Measurements from ENCODE around the gene GAS6.
"Not testable (repeated sequence)": the region's sequence is repeated elsewhere in the genome, so short reads cannot be mapped to it uniquely, and the experiment has no call there.

GAS6 gene

DNA sequence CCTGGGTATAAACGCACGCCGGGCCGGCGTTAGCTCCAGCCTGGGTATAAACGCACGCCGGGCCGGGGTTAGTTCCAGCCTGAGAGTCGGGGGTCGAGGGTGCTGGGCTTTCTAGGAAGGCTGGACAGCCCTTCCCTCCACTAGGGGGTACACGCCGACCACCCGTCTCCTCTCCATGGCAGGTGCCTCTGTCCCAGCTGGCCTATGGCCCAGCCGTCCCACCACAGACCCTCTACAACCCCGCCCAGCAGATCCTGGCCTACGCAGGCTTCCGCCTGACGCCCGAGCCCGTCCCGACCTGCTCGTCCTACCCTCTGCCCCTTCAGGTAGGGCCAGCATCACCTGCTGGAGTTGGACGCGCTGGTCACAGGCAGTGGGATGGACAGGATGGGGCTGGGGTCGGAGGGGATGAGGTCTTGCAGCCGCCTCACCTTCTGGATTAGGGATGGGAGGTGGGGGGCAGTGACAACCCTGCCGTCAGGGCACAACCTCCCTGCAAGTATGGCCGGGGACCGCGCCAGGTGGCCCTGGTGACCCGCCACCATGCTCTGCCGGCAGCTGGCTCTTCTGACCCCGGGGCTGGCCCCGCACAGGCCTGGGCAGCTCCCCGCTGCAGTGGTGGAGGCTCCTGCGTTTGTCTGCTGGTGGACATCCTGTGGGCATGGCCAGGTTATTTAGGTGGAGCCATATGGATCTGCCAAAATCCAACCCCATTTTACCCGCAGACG lies 59.0 kb downstream of the GAS6 start:
- no peak overlapping the region for H3K4me3 ChIP-seq (ENCODE audit: low read length)
- TF ChIP-seq ZNF274 (IDR thresholded peaks at IDR 0.05; ENCODE audit: low read depth, low read length): no peak

DNA sequence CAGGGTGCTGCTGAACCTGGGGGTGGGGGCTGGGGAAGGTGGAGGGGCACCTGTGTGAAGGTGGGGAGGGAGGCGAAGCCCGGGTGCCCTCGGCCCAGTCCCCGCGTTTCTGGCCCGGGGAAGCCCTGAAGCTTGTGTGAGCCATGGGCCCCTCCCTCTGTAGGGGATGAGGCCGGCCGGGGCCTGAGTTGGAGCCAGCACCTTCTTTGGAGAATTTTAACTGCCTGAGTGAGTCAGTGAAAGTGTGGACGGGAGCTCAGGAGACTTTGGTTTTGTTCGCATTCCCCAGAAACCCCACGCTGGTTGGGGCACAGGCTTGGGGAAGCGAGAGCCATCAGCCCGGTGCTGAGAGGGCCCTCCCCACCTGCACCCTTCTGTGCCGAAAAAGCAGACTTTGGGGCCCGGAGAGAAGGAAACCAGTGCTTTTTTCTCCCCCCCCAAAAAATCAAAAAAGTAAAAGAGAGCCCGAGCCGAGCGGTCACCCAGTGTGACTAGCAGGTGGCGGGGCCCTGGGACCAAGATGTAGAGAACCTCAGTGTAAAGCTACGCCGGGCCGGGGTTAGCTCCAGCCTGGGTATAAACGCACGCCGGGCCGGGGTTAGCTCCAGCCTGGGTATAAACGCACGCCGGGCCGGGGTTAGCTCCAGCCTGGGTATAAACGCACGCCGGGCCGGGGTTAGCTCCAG lies 59.7 kb downstream of the GAS6 start:
- no peak for TF ChIP-seq ZNF274 (IDR thresholded peaks at IDR 0.05; ENCODE audit: low read depth, low read length)

DNA sequence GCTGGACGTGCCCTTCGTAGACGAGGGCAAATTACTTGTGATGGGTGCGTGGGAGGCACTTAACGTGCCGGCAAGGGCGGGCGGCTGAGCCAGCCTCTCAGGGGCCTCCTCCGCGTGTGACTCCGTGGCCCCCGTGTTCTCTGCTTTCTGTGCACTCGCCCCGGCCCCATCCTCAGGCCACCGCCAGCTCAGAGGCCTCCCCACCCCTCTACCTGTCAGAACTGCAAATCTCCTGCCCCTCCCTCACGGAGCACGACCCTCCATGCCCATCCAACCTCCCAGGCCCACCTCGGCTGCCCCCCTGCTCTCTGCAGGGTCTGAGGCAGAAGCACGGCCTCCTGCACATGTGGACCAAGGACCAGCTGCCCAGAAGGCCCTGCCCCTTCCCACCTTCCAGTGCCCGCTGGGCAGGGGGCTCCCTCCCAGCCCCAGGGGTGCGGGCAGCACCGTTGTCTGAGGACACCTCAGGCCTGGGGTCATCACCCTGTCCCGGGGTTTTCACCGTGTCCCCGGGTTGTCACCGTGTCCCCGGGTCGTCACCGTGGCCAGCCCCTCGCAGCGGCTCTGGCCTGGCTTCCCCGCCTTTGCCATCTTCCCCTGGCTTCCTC lies 60.4 kb downstream of the GAS6 start:
- TF ChIP-seq ZNF274 (IDR thresholded peaks at IDR 0.05; ENCODE audit: low read depth, low read length): no peak
- no peak overlapping the region for H3K4me3 ChIP-seq (ENCODE audit: low read length)

More for the DNA sequence above, 59.7 kb downstream of the GAS6 start:
- H3K4me3 ChIP-seq (ENCODE audit: low read length): no peak overlapping the region

DNA sequence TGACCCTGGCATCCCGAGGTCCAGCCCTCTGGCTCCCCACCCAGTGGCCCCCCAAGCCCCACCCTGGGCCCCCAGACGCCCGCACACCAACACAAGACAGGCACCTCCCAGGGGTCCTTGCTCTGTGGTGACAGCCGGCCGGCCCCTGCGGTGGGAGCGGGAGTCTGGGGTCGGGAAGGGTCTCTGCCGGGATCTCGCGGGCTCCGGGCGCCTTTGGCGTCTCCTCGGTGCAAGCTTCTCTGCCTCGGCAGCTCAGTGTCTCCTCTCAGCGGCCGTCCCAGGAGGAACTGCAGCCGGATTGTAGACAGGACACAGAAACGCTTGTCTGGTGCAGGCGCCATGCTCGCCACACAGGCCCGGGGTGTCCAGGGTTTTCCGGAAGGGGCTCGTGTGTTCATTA lies 61.1 kb downstream of the GAS6 start:
- no peak for TF ChIP-seq ZNF274 (IDR thresholded peaks at IDR 0.05; ENCODE audit: low read depth, low read length)
- H3K4me3 ChIP-seq (ENCODE audit: low read length): no peak overlapping the region

DNA sequence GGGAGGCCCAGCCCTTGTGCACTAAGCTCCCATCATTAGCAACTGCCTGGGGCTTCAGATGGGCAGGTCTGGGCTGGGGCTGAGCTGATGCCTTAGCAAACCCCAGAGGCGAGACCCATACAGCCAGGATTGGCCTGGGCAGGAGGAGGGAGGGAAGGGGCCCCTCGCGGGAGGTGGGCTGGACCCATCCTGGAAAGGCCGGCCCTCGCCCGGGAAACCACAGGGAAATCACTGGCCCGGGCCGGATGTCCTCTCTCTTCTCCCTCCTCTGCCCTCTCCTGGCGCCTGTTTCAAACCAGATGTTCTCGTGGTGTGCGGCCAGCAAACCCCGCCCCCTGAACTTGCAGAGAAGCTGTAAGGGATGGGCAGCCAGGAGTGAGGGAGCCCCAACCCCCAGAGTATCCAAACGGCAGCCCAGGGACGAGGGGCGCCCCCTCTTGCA lies 61.8 kb downstream of the GAS6 start:
- no peak overlapping the region for H3K4me3 ChIP-seq (ENCODE audit: low read length)
- no peak for TF ChIP-seq ZNF274 (IDR thresholded peaks at IDR 0.05; ENCODE audit: low read depth, low read length)

DNA sequence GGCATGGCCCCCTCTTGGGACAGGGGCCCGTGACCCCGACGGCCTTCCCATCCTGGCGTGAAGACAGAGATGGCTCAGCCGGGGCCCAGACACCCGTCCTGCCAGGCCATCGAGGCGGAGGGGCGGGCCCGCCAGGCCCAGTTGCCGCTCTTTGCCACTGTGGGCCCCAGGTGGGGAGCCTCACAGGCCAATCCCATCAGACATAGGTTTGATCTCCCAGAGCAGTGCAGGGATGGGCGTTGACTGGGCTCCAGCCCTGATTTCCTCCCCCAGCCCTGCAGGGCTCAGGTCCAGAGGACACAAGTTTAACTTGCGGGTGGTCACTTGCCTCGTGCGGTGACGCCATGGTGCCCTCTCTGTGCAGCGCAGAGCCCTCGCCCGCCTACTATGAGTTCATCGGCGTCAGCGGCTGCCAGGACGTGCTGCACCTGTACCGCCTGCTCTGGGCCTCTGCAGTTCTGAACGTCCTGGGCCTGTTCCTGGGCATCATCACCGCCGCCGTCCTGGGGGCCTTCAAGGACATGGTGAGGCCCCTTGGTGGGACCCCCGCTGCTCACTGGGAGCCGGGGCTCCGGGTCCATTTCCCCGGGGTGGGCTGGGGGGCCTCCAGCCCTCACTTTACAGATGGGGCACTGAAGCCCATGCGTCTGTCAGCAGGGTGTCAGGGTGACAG lies 62.5 kb downstream of the GAS6 start:
- no peak for TF ChIP-seq ZNF274 (IDR thresholded peaks at IDR 0.05; ENCODE audit: low read depth, low read length)
- no peak overlapping the region for H3K4me3 ChIP-seq (ENCODE audit: low read length)

DNA sequence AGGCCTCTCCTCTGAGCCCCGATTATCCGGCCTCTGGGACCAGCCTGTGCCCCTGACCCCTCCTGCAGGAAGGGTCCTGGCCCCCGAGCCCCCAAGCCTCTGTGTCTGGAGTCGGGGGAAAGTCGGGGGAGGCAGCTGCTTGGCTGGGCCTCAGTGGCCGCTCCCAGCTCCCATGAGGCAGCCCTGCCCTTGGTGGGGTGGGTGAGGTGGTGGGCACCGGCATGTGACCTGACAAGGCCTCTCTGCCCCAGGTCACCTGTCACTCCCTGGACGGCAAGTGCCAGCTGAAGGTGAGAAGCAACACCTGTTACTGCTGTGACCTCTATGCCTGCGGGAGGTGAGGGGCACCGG lies 63.3 kb downstream of the GAS6 start:
- no peak overlapping the region for H3K4me3 ChIP-seq (ENCODE audit: low read length)
- no peak for TF ChIP-seq ZNF274 (IDR thresholded peaks at IDR 0.05; ENCODE audit: low read depth, low read length)

DNA sequence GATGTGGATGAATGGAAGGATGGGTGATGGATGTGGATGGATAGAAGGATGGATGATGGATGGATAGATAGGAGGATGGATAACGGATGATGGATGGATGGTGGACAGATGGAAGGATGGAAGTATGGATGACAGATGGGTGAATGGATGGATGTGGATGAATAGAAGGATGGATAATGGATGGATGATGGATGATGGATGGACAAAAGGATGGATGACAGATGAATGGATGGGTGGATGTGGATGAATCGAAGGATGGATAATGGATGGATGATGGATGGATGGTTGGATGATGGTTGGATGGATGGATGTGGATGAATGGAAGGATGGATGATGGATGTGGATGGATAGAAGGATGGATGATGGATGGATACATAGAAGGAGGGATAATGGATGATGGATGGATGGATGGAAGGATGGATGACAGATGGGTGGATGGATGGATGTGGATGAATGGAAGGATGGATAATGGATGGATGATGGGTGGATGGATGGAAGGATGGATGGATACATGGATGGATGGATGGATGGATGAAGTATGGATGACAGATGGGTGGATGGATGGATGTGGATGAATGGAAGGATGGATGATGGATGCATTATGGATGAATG lies 65.6 kb downstream of the GAS6 start:
- H3K4me3 ChIP-seq (ENCODE audit: low read length): no peak overlapping the region
- TF ChIP-seq ZNF274 (IDR thresholded peaks at IDR 0.05; ENCODE audit: low read depth, low read length): no peak

DNA sequence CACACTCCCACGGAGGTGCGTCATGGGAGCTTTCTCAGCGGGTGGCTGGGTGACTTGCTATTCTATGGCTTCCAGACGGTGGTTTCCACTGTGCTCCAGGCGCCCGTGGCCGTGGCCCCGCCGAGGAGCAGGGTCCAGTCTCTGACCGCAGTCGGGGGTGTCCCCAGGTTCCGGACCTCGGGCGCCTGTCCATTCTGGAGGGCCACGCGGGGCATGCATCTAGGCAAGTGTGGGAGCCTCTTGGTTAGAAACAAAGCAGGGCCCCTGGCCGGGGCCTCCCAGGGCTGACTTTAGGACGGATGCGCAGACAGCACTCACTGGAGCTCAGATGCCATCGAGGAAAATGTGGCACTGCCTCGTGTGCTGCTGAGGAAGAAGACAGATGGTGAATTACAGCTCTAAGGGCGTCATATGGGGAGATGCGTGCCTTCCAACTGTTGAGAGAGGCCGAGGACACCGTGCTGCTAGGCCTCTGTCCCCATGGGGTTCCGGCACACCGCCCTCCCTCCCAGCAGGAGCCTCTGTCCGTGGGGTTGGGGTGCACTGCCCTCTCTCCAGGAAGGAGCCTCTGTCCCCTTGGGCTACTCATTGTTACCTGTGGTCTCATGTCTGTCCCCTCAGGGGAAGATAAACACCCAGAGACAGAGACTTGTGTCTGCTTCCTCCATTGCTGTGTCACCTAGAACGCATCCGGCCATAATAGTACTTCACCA lies 66.8 kb downstream of the GAS6 start:
- no peak overlapping the region for H3K4me3 ChIP-seq (ENCODE audit: low read length)
- TF ChIP-seq ZNF274 (IDR thresholded peaks at IDR 0.05; ENCODE audit: low read depth, low read length): no peak

DNA sequence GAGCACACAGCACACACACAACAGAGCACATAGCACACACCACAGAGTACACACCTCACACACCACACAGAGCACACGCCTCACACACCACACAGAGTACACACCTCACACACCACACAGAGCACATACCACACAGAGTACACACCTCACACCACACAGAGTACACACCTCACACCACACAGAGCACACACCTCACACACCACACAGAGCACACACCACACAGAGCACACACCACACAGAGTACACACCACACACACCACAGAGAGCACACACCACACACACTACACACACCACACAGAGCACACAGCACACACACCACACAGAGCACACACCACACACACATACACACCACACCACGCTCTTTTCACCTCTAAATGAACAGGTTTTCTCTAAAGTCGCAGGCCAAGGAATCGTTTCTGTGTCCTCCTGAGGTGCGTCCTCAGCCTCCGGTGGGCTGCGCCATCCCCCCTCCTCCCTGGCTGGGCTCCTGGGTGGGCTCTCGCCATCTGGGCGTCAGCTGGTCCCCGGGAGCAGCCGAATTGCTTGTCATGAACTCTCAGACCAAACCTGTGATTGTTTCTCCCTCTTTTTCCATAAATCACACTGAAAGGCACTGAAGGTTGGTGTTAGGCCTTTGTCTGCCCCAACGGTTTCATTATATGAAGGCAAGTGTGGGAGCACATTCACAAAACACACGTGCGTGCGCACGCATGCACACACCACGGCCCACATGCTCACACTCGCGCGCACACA lies 67.5 kb downstream of the GAS6 start:
- no peak overlapping the region for H3K4me3 ChIP-seq (ENCODE audit: low read length)
- no peak for TF ChIP-seq ZNF274 (IDR thresholded peaks at IDR 0.05; ENCODE audit: low read depth, low read length)

DNA sequence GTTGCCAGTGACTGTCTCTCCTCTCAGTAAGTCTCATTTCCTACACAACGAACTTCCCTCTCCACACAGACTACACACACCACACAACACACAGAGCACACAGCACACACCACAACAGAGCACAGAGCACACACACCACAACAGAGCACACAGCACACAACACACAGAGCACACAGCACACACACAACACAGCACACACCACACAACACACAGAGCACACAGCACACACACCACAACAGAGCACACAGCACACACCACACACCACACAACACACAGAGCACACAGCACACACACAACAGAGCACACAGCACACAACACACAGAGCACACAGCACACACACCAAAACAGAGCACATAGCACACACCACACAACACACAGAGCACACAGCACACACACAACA lies 68.5 kb downstream of the GAS6 start:
- H3K4me3 ChIP-seq (ENCODE audit: low read length): not testable (repeated sequence)

DNA sequence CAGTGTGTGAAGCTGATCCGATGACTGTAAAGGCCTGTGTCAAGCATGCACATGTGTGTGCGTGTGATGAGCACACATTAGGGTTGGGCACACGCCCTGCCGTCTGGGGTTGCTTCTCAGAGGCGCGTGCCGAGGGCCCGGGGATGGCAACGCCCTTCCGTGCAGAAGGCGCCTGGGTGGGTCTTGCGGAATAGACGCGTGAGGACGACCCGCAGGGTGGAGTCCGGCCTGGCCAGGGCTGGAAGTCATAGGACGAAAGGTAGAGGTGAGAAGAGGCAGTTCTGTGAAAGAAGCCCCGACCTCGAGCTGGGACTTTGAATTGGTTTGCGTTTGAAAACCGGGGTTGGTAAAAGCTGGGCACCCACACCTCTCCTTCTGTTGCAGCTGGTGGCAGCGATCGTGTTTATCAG lies 69.1 kb downstream of the GAS6 start:
- no peak for TF ChIP-seq ZNF274 (IDR thresholded peaks at IDR 0.05; ENCODE audit: low read depth, low read length)
- no peak overlapping the region for H3K4me3 ChIP-seq (ENCODE audit: low read length)

DNA sequence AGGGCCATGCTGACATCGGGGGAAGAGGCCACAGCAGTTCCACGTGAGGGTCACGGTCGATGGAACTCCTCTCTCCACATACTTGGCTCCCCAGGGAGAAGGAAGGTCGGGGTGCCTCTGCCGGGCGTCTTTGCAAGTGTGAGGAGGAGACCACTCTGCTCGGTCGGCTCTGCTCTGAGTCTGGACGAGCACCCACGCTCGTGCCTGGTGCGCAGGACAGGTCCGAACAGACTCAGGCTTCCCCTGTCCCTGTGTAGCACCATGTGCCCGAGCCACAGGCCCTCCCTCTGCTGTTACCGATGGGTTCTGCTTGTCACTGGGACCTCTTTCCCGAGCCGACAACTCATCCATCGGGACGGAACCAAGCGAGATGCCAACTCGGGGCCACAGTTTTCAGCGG lies 69.8 kb downstream of the GAS6 start:
- no peak for TF ChIP-seq ZNF274 (IDR thresholded peaks at IDR 0.05; ENCODE audit: low read depth, low read length)

More for the DNA sequence above, 69.8 kb downstream of the GAS6 start:
- H3K4me3 ChIP-seq (ENCODE audit: low read length): no peak overlapping the region
